ENCODE data around the gene ENKD1. TPM values are rescaled to one million over a fixed set of nuclear protein-coding genes. Genes with fewer than 3 reads are reported as not detected.

ENKD1 gene
- total and polyA plus RNA-seq, 2 of the 13 experiments (the other 11 are each of a cell fraction or from before 2014, with no cell fraction given) = 10.8 to 20.8 TPM

GRCh38 chr16:67667817-67668494, 1.4 kb upstream of the ENKD1 start (continued):
- no peak; the same call in 1 of the 2 replicates for TF ChIP-seq ESRRA (CRISPR knock-in tag; IDR thresholded peaks at IDR 0.05; ENCODE audit: low read depth)
- TF ChIP-seq, protein P1, sequence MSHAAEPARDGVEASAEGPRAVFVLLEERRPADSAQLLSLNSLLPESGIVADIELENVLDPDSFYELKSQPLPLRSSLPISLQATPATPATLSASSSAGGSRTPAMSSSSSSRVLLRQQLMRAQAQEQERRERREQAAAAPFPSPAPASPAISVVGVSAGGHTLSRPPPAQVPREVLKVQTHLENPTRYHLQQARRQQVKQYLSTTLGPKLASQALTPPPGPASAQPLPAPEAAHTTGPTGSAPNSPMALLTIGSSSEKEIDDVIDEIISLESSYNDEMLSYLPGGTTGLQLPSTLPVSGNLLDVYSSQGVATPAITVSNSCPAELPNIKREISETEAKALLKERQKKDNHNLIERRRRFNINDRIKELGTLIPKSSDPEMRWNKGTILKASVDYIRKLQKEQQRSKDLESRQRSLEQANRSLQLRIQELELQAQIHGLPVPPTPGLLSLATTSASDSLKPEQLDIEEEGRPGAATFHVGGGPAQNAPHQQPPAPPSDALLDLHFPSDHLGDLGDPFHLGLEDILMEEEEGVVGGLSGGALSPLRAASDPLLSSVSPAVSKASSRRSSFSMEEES (CRISPR knock-in tag; IDR thresholded peaks at IDR 0.05) = peak; percentile 61; the same call in 1 of the 2 replicates
- TF ChIP-seq NFKB2 (CRISPR knock-in tag; IDR thresholded peaks at IDR 0.05; ENCODE audit: borderline replicate concordance) = peak; percentile 84; the same call in 1 of the 2 replicates
- peak; percentile 63; the same call in 1 of the 2 replicates for TF ChIP-seq KLF6 (CRISPR knock-in tag; IDR thresholded peaks at IDR 0.05)
- TF ChIP-seq CREB1 (IDR thresholded peaks at IDR 0.05) = no peak
- no peak for TF ChIP-seq CREB1 (CRISPR knock-in tag; IDR thresholded peaks at IDR 0.05)
- no peak for TF ChIP-seq RBM22 (optimal IDR thresholded peaks at IDR 0.05; ENCODE audit: low read length)
- TF ChIP-seq ZBTB39 (CRISPR knock-in tag; IDR thresholded peaks at IDR 0.05) = peak; percentile 84; the same call in 1 of the 2 replicates
- TF ChIP-seq KDM5A (IDR thresholded peaks at IDR 0.05; ENCODE audit: borderline replicate concordance, low read length) = no peak
- TF ChIP-seq CEBPG (CRISPR knock-in tag; IDR thresholded peaks at IDR 0.05) = peak; percentile 60
- no peak for TF ChIP-seq ZMAT5 (CRISPR knock-in tag; IDR thresholded peaks at IDR 0.05; ENCODE audit: borderline replicate concordance, low read depth)
- no peak for TF ChIP-seq ZNF773 (CRISPR knock-in tag; IDR thresholded peaks at IDR 0.05; ENCODE audit: borderline replicate concordance)
- 0 out of 2 replicates have a peak, but pooled peaks have one; percentile 83 for TF ChIP-seq CBX5 (CRISPR knock-in tag; IDR thresholded peaks at IDR 0.05; ENCODE audit: borderline replicate concordance)
- TF ChIP-seq ATRX (CRISPR knock-in tag; IDR thresholded peaks at IDR 0.05; ENCODE audit: borderline replicate concordance) = no peak
- TF ChIP-seq NPAS2 (CRISPR knock-in tag; IDR thresholded peaks at IDR 0.05; ENCODE audit: borderline replicate concordance) = no peak
- 0 out of 2 replicates have a peak, but pooled peaks have one; percentile 63 for TF ChIP-seq ZNF333 (CRISPR knock-in tag; IDR thresholded peaks at IDR 0.05; ENCODE audit: borderline replicate concordance)
- no peak for TF ChIP-seq ZNF253 (CRISPR knock-in tag; IDR thresholded peaks at IDR 0.05; ENCODE audit: borderline replicate concordance)
- no peak; the same call in 1 of the 2 replicates for TF ChIP-seq SP4 (CRISPR knock-in tag; IDR thresholded peaks at IDR 0.05)
- no peak for TF ChIP-seq ZNF776 (CRISPR knock-in tag; IDR thresholded peaks at IDR 0.05)
- no peak for TF ChIP-seq LCORL (IDR thresholded peaks at IDR 0.05)
- peak; percentile 93 for TF ChIP-seq LCORL (CRISPR knock-in tag; IDR thresholded peaks at IDR 0.05)
- TF ChIP-seq MED1 (CRISPR knock-in tag; IDR thresholded peaks at IDR 0.05) = peak; percentile 85
- peak; percentile 67 for TF ChIP-seq HNRNPLL (IDR thresholded peaks at IDR 0.05; ENCODE audit: low read depth, low read length, poor library complexity, severe bottlenecking)
- TF ChIP-seq ZNF546 (CRISPR knock-in tag; conservative IDR thresholded peaks at IDR 0.05) = no peak; the same call in 1 of the 2 replicates
- TF ChIP-seq ZNF382 (CRISPR knock-in tag; IDR thresholded peaks at IDR 0.05; ENCODE audit: borderline replicate concordance) = no peak
- TF ChIP-seq, protein P2, sequence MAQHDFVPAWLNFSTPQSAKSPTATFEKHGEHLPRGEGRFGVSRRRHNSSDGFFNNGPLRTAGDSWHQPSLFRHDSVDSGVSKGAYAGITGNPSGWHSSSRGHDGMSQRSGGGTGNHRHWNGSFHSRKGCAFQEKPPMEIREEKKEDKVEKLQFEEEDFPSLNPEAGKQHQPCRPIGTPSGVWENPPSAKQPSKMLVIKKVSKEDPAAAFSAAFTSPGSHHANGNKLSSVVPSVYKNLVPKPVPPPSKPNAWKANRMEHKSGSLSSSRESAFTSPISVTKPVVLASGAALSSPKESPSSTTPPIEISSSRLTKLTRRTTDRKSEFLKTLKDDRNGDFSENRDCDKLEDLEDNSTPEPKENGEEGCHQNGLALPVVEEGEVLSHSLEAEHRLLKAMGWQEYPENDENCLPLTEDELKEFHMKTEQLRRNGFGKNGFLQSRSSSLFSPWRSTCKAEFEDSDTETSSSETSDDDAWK (CRISPR knock-in tag; IDR thresholded peaks at IDR 0.05) = no peak
- TF ChIP-seq ZNF136 (CRISPR knock-in tag; IDR thresholded peaks at IDR 0.05; ENCODE audit: low read depth) = 0 out of 2 replicates have a peak, but pooled peaks have one; percentile 29

All from HepG2 (cell line).